GM12891 (cell line): ENCODE measurements around the gene TCERG1L.

Experiments used
- POLR2A ChIP-seq: IDR thresholded peaks from 2 replicates; pipeline ENCODE4 v1.6.1; 2011; ENCODE audit warnings: low read depth, low read length, control low read depth
- POLR2AphosphoS5 ChIP-seq: IDR thresholded peaks from 2 replicates; pipeline ENCODE4 v1.6.1; 2011; ENCODE audit warnings: low read depth, low read length, control low read depth

GRCh38 chr10:131161087-131161486 is 150.4 kb downstream of the TCERG1L start:
- TF ChIP-seq POLR2A, result no peak
- TF ChIP-seq POLR2AphosphoS5, result no peak
